Smooth muscle cell (in vitro differentiated cells): ENCODE measurements around the gene WWOX. TPM values are rescaled to one million over a fixed set of nuclear protein-coding genes. Genes with fewer than 3 reads are reported as not detected.

Experiments used
- DNase-seq: peaks from one replicate; lab custom pipeline; 2025; ENCODE audit not compliant: unreplicated experiment; lab: John Stamatoyannopoulos, UW
- H2AFZ ChIP-seq: fragments of 200-600 bp; sonication (generic); 2 replicates; pipeline ENCODE4 v1.6.0; 2016; ENCODE audit warnings: antibody characterized with exemption, low read depth, mild to moderate bottlenecking
- H3F3A ChIP-seq: fragments of 200-600 bp; sonication (generic); 2 replicates; pipeline ENCODE4 v1.6.0; 2017; ENCODE audit warnings: antibody characterized with exemption, low read depth
- H3K27ac ChIP-seq: fragments of 200-600 bp; sonication (generic); 2 replicates; pipeline ENCODE4 v1.5.1; 2016; ENCODE audit warnings: low read depth, mild to moderate bottlenecking
- H3K27me3 ChIP-seq: fragments of 200-600 bp; sonication (generic); 2 replicates; pipeline ENCODE4 v1.6.1; 2016; ENCODE audit warnings: low read depth, mild to moderate bottlenecking
- H3K36me3 ChIP-seq: fragments of 200-600 bp; sonication (generic); 2 replicates; pipeline ENCODE4 v1.5.1; 2016; ENCODE audit warnings: low read depth
- H3K4me1 ChIP-seq: fragments of 200-600 bp; sonication (generic); 2 replicates; pipeline ENCODE4 v1.5.1; 2016; ENCODE audit warnings: low read depth
- H3K4me2 ChIP-seq: fragments of 200-600 bp; sonication (generic); 2 replicates; pipeline ENCODE4 v1.6.0; 2016; ENCODE audit warnings: mild to moderate bottlenecking
- H3K4me3 ChIP-seq: fragments of 200-600 bp; sonication (generic); 2 replicates; pipeline ENCODE4 v1.5.1; 2016; ENCODE audit warnings: mild to moderate bottlenecking
- H3K79me2 ChIP-seq: fragments of 200-600 bp; sonication (generic); 2 replicates; pipeline ENCODE4 v1.6.0; 2016; ENCODE audit warnings: low read depth, mild to moderate bottlenecking
- H3K9ac ChIP-seq: fragments of 200-600 bp; sonication (generic); 2 replicates; pipeline ENCODE4 v1.6.0; 2016; ENCODE audit warnings: low read depth
- H3K9me3 ChIP-seq: fragments of 200-600 bp; sonication (generic); replicated peaks from 2 replicates; pipeline ENCODE4 v1.5.1; 2016; ENCODE audit warnings: low read depth
- H4K20me1 ChIP-seq: fragments of 200-600 bp; sonication (generic); 2 replicates; pipeline ENCODE4 v1.6.0; 2016; ENCODE audit warnings: low read depth
- CTCF ChIP-seq: fragments of 200-600 bp; sonication (generic); IDR thresholded peaks from 2 replicates; pipeline ENCODE4 v1.5.1; 2017; ENCODE audit warnings: borderline replicate concordance, mild to moderate bottlenecking, antibody characterized with exemption; ENCODE audit not compliant: insufficient read depth, poor library complexity, severe bottlenecking
- WGBS: methylation state at CpG from one replicate; pipeline ENCODE4 v1.1.7; 2016; ENCODE audit warnings: low lambda C conversion rate; 5-methylcytosine and 5-hydroxymethylcytosine counted together
- polyA plus RNA-seq: library from polyadenylated mRNA; unstranded; fragments of >200 nt; fragmentation: Nextera tagmentation; extraction: Ambion mirVana; gene quantifications from 2 replicates; pipeline ENCODE4 v1.2.1, GENCODE V29; 2016
- total RNA-seq: library from RNA; depleted of rRNA; stranded (reverse); fragments of >200 nt; gene quantifications from 2 replicates; pipeline ENCODE4 v1.2.3, GENCODE V29; 2014

The WWOX gene
- total and polyA plus RNA-seq, 2 experiments from 2014 or later = 7.5 to 14.0 TPM

DNA sequence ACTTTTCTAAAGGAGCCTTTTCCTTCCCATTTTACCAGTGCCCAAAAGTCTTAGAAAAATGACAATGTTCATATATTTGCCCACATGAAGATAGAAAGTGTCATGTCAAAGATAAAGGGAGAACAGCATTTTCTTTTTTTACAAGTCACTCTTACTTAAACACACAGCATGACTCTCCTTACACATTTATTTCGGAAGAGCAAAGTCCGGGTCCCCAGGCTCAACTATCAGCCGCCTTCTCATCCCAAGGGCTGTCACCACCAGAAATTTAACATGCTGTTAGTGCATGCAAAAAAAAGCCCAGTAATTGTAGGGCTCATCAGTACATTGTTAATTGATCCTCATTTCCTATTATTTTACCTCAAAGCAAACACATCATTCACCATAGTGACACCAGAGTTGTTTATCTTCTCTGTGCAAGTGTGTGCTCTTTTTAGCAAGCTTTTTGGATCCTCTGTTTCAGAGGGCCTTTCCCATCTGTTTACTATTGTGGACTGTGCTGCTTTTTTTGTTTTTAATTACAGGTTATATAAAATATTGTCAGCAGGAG is 560.3 kb downstream of the WWOX start:
- H3F3A ChIP-seq = no peaks in the 10 kb centered on the region
- no peak overlapping the region for H3K27ac ChIP-seq
- H3K36me3 ChIP-seq = no peaks in the 10 kb centered on the region
- TF ChIP-seq CTCF = no peak
- peaks cover 4% of the 10 kb centered on the region for H3K4me1 ChIP-seq
- H3K4me2 ChIP-seq = no peak overlapping the region
- no peak overlapping the region for H2AFZ ChIP-seq
- WGBS = 46% methylated on average over 3 of the region's 3 CpGs
- no peaks in the 10 kb centered on the region for H3K79me2 ChIP-seq
- no peaks in the 10 kb centered on the region for H3K27me3 ChIP-seq
- DNase-seq = no peak
- H3K9ac ChIP-seq = no peak overlapping the region
- no peaks in the 10 kb centered on the region for H3K9me3 ChIP-seq
- H4K20me1 ChIP-seq = no peaks in the 10 kb centered on the region
- H3K4me3 ChIP-seq = no peak overlapping the region

GRCh38 chr16:78660795-78661194 is 561.3 kb downstream of the WWOX start:
- Histone ChIP-seq H4K20me1 (no peaks in the 10 kb centered on the region), H3K27ac (no peak overlapping the region), H3K27me3 (no peaks in the 10 kb centered on the region), H3K9me3 (no peaks in the 10 kb centered on the region), H3K79me2 (no peaks in the 10 kb centered on the region), H3K36me3 (no peaks in the 10 kb centered on the region), H3K9ac (no peak overlapping the region), H2AFZ (no peak overlapping the region), H3K4me1 (peaks cover 7% of the 10 kb centered on the region), H3F3A (no peaks in the 10 kb centered on the region), H3K4me2 (no peak overlapping the region), H3K4me3 (no peak overlapping the region)
- no peak for TF ChIP-seq CTCF
- no peak for DNase-seq
- 98% methylated on average over 1 of the region's 1 CpG for WGBS

DNA sequence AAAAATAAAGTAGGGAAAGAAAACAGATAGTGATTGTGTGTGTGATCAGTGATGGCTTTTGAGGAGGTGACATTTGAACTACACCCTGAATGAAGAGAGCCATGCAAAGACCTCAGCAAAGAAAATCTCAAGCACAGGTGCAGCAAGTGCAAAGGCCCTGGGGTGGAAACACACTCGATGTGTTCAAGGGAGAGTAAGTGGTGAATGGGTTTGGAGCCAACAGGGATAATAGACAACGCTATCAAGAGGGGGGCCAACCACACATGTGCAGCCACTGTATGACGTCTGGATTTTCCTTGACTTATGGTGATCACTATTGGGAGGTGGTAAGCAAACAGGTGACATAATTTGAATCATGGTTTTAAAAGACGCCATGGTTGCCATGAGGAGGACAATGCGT is 564.2 kb downstream of the WWOX start:
- Histone ChIP-seq H3K79me2 (no peaks in the 10 kb centered on the region), H3F3A (no peaks in the 10 kb centered on the region), H3K36me3 (no peaks in the 10 kb centered on the region), H3K4me1 (peaks cover 12% of the 10 kb centered on the region), H3K27me3 (no peaks in the 10 kb centered on the region), H4K20me1 (no peaks in the 10 kb centered on the region), H3K9ac (no peak overlapping the region), H3K9me3 (no peaks in the 10 kb centered on the region), H3K4me3 (no peak overlapping the region), H2AFZ (no peak overlapping the region), H3K4me2 (no peak overlapping the region), H3K27ac (no peak overlapping the region)
- WGBS = 98% methylated on average over 5 of the region's 5 CpGs
- no peak for DNase-seq
- TF ChIP-seq CTCF = no peak
